HepG2 (cell line): ENCODE results near the gene SH2D3A. TPM values are rescaled to one million over a fixed set of nuclear protein-coding genes. Genes with fewer than 3 reads are reported as not detected.
A peak's percentile ranks its signal among the peaks of the same experiment; 100 is the strongest.

Source experiments
- AHR ChIP-seq: IDR thresholded peaks from 2 replicates; pipeline ENCODE4 v1.6.1; 2018; ENCODE audit warnings: missing genetic modification reagents, missing compliant biosample characterization
- CCAR2 ChIP-seq: fragments of 200-400 bp; formaldehyde crosslinking; optimal IDR thresholded peaks from 2 replicates; pipeline ENCODE3; 2018; ENCODE audit warnings: low read depth, mild to moderate bottlenecking, low read length, moderate library complexity
- CREBL2 ChIP-seq: sonication (generic); formaldehyde crosslinking; IDR thresholded peaks from 2 replicates; pipeline ENCODE4 v1.8.1; 2023; ENCODE audit warnings: missing genetic modification reagents, mild to moderate bottlenecking, borderline replicate concordance
- ELF3 ChIP-seq: IDR thresholded peaks from 2 replicates; pipeline ENCODE4 v1.6.1; 2016; ENCODE audit warnings: missing genetic modification reagents, missing compliant biosample characterization
- FOXP1 ChIP-seq, 2 experiments: fragments of 450-650 bp in 1 of 2; IDR thresholded peaks; 2 replicates each; pipeline ENCODE4 v1.6.1; 2017 to 2018; ENCODE audit warnings: antibody characterized with exemption in 1 of 2
- GMEB1 ChIP-seq: sonication (generic); formaldehyde crosslinking; IDR thresholded peaks from 2 replicates; pipeline ENCODE4 v1.5.1; 2020; ENCODE audit warnings: missing genetic modification reagents, mild to moderate bottlenecking, borderline replicate concordance
- HBP1 ChIP-seq: IDR thresholded peaks from 2 replicates; pipeline ENCODE4 v1.6.1; 2016; ENCODE audit warnings: low read depth, control low read depth
- HMG20B ChIP-seq: conservative IDR thresholded peaks from 2 replicates; pipeline ENCODE4 v1.6.1; 2016; ENCODE audit warnings: missing genetic modification reagents, missing compliant biosample characterization
- HNRNPL ChIP-seq: fragments of 200-400 bp; formaldehyde crosslinking; IDR thresholded peaks from 2 replicates; pipeline ENCODE4 v1.6.1; 2017; ENCODE audit warnings: mild to moderate bottlenecking, low read depth, low read length
- HOXD1 ChIP-seq: sonication (generic); formaldehyde crosslinking; IDR thresholded peaks from 2 replicates; pipeline ENCODE4 v1.5.0; 2020; ENCODE audit warnings: missing genetic modification reagents
- ISL2 ChIP-seq: sonication (generic); formaldehyde crosslinking; IDR thresholded peaks from 2 replicates; pipeline ENCODE4 v1.5.0; 2020; ENCODE audit warnings: missing genetic modification reagents
- MEF2D ChIP-seq: sonication (generic); formaldehyde crosslinking; IDR thresholded peaks from 2 replicates; pipeline ENCODE4 v1.5.1; 2020; ENCODE audit warnings: mild to moderate bottlenecking, missing genetic modification reagents
- SAFB2 ChIP-seq: sonication (generic); formaldehyde crosslinking; IDR thresholded peaks from 2 replicates; pipeline ENCODE4 v1.5.1; 2020; ENCODE audit warnings: missing genetic modification reagents, low read depth, mild to moderate bottlenecking, borderline replicate concordance
- SP2 ChIP-seq: sonication (generic); formaldehyde crosslinking; IDR thresholded peaks from 2 replicates; pipeline ENCODE4 v1.5.1; 2020; ENCODE audit warnings: mild to moderate bottlenecking, missing genetic modification reagents
- ZC3H4 ChIP-seq: sonication (generic); formaldehyde crosslinking; IDR thresholded peaks from 2 replicates; pipeline ENCODE4 v1.4.0; 2020; ENCODE audit warnings: missing genetic modification reagents, borderline replicate concordance
- ZNF343 ChIP-seq: sonication (generic); formaldehyde crosslinking; IDR thresholded peaks from 2 replicates; pipeline ENCODE4 v1.4.0; 2020; ENCODE audit warnings: mild to moderate bottlenecking, missing genetic modification reagents
- ZNF557 ChIP-seq: sonication (generic); formaldehyde crosslinking; IDR thresholded peaks from 2 replicates; pipeline ENCODE4 v1.4.0; 2020; ENCODE audit warnings: missing genetic modification reagents
- ZNF644 ChIP-seq: IDR thresholded peaks from 2 replicates; pipeline ENCODE4 v1.6.1; 2016; ENCODE audit warnings: low read depth
- ZNF709 ChIP-seq: sonication (generic); formaldehyde crosslinking; IDR thresholded peaks from 2 replicates; pipeline ENCODE4 v1.5.0; 2020; ENCODE audit warnings: mild to moderate bottlenecking, missing genetic modification reagents
- polyA plus RNA-seq, 8 experiments: library from polyadenylated mRNA; depleted of rRNA in 3 of 8; stranded (reverse) in 7 of 8; unstranded in 1 of 8; fragments of >200 nt; fragmentation: Illumina TruSeq in 4 of 8; extraction: Trizol in 4 of 8; gene quantifications; 2 replicates each; pipeline versions ENCODE4 v1.2.1 to v1.2.3, GENCODE V29; 2011 to 2016; ENCODE audit warnings: low read depth in 4 of 8, missing spikeins in 1 of 8, mixed read lengths in 1 of 8; ENCODE audit not compliant: insufficient read depth in 1 of 8
- total RNA-seq, 5 experiments: library from RNA; depleted of rRNA; stranded (reverse); fragments of >200 nt; fragmentation: Illumina TruSeq; extraction: Trizol; gene quantifications; 2 replicates each; pipeline ENCODE4 v1.2.3, GENCODE V29; 2016; ENCODE audit warnings: low read depth in 1 of 5
- TF ChIP-seq, protein P1 (sequence below): sonication (generic); formaldehyde crosslinking; IDR thresholded peaks from 2 replicates; pipeline ENCODE4 v1.5.1; 2020; ENCODE audit warnings: missing genetic modification reagents, mild to moderate bottlenecking, borderline replicate concordance
- TF ChIP-seq, protein P2 (sequence below): sonication (generic); formaldehyde crosslinking; IDR thresholded peaks from 2 replicates; pipeline ENCODE4 v1.5.1; 2020; ENCODE audit warnings: missing genetic modification reagents, mild to moderate bottlenecking, borderline replicate concordance
- TF ChIP-seq, protein P3 (sequence below): sonication (generic); formaldehyde crosslinking; IDR thresholded peaks from 2 replicates; pipeline ENCODE4 v1.8.0; 2022; ENCODE audit warnings: missing genetic modification reagents, mild to moderate bottlenecking, borderline replicate concordance

SH2D3A gene
- total and polyA plus RNA-seq, 2 of the 13 experiments (the other 11 are each of a cell fraction or from before 2014, with no cell fraction given), result 1.0 to 2.2 TPM

- TF ChIP-seq HMG20B (CRISPR knock-in tag), result no peak
- no peak for TF ChIP-seq CREBL2 (CRISPR knock-in tag)
- no peak for TF ChIP-seq AHR (CRISPR knock-in tag)
- TF ChIP-seq SP2 (CRISPR knock-in tag), result peak; percentile 99
- no peak; the same call in 1 of the 2 replicates for TF ChIP-seq MEF2D
- TF ChIP-seq ZNF709, result no peak; the same call in 1 of the 2 replicates
- TF ChIP-seq, protein P1, sequence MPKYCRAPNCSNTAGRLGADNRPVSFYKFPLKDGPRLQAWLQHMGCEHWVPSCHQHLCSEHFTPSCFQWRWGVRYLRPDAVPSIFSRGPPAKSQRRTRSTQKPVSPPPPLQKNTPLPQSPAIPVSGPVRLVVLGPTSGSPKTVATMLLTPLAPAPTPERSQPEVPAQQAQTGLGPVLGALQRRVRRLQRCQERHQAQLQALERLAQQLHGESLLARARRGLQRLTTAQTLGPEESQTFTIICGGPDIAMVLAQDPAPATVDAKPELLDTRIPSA, result no peak
- TF ChIP-seq ISL2 (CRISPR knock-in tag), result peak; percentile 27; the same call in 1 of the 2 replicates
- no peak for TF ChIP-seq HNRNPL
- TF ChIP-seq CCAR2, result no peak
- TF ChIP-seq ELF3 (CRISPR knock-in tag), result no peak
- TF ChIP-seq FOXP1 (IDR thresholded peaks at IDR 0.05), result no peak
- TF ChIP-seq FOXP1 (CRISPR knock-in tag; IDR thresholded peaks at IDR 0.05), result no peak
- no peak for TF ChIP-seq HOXD1 (CRISPR knock-in tag)
- TF ChIP-seq ZNF557 (CRISPR knock-in tag), result no peak
- peak; percentile 11; the same call in 1 of the 2 replicates for TF ChIP-seq SAFB2 (CRISPR knock-in tag)
- TF ChIP-seq HBP1 (CRISPR knock-in tag), result peak; percentile 15; the same call in 1 of the 2 replicates
- no peak for TF ChIP-seq ZNF343 (CRISPR knock-in tag)
- TF ChIP-seq, protein P2, sequence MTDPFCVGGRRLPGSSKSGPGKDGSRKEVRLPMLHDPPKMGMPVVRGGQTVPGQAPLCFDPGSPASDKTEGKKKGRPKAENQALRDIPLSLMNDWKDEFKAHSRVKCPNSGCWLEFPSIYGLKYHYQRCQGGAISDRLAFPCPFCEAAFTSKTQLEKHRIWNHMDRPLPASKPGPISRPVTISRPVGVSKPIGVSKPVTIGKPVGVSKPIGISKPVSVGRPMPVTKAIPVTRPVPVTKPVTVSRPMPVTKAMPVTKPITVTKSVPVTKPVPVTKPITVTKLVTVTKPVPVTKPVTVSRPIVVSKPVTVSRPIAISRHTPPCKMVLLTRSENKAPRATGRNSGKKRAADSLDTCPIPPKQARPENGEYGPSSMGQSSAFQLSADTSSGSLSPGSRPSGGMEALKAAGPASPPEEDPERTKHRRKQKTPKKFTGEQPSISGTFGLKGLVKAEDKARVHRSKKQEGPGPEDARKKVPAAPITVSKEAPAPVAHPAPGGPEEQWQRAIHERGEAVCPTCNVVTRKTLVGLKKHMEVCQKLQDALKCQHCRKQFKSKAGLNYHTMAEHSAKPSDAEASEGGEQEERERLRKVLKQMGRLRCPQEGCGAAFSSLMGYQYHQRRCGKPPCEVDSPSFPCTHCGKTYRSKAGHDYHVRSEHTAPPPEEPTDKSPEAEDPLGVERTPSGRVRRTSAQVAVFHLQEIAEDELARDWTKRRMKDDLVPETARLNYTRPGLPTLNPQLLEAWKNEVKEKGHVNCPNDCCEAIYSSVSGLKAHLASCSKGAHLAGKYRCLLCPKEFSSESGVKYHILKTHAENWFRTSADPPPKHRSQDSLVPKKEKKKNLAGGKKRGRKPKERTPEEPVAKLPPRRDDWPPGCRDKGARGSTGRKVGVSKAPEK, result no peak
- TF ChIP-seq ZNF644 (CRISPR knock-in tag), result no peak
- TF ChIP-seq, protein P3, sequence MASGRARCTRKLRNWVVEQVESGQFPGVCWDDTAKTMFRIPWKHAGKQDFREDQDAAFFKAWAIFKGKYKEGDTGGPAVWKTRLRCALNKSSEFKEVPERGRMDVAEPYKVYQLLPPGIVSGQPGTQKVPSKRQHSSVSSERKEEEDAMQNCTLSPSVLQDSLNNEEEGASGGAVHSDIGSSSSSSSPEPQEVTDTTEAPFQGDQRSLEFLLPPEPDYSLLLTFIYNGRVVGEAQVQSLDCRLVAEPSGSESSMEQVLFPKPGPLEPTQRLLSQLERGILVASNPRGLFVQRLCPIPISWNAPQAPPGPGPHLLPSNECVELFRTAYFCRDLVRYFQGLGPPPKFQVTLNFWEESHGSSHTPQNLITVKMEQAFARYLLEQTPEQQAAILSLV (CRISPR knock-in tag), result no peak; the same call in 1 of the 2 replicates
- TF ChIP-seq GMEB1 (CRISPR knock-in tag), result 0 out of 2 replicates have a peak, but pooled peaks have one; percentile 30
- TF ChIP-seq ZC3H4, result no peak
Observed at GRCh38 chr19:6737284-6737872, 29.9 kb downstream of the SH2D3A start, which contains the start of gene GPR108 (continued).
